GM18519 (cell line): ENCODE results near the gene MDC1.

Experiments
- ATAC-seq: cut with Tn5 transposase; IDR thresholded peaks from one replicate; pipeline ENCODE4 v1.9.1; 2021; ENCODE audit warnings: mild to moderate bottlenecking, moderate library complexity; ENCODE audit not compliant: unreplicated experiment, low FRiP score

The MDC1 gene

GRCh38 chr6:30709101-30709868, 7.8 kb downstream of the MDC1 start:
- ATAC-seq, result no peak

- ATAC-seq, result no peak
These were observed 9.7 kb downstream of the MDC1 start for GRCh38 chr6:30707281-30707850.

GRCh38 chr6:30705620-30706019, 11.5 kb downstream of the MDC1 start:
- no peak for ATAC-seq

- ATAC-seq, result no peak
These were observed 13.3 kb downstream of the MDC1 start for GRCh38 chr6:30703821-30704220.

- no peak for ATAC-seq
These were observed 14.1 kb downstream of the MDC1 start for GRCh38 chr6:30703011-30703410.

- ATAC-seq, result no peak
These were observed 16.7 kb downstream of the MDC1 start for GRCh38 chr6:30700340-30700739.

GRCh38 chr6:30696432-30696831, 20.6 kb downstream of the MDC1 start:
- ATAC-seq, result no peak

- ATAC-seq, result no peak
These were observed 25.8 kb downstream of the MDC1 start for GRCh38 chr6:30691208-30691847.

GRCh38 chr6:30690403-30691207, 26.5 kb downstream of the MDC1 start, which contains the start of gene NRM:
Gene NRM (minus strand): TSS chr6:30690984. CDS start chr6:30690974, 10 bp downstream.
- ATAC-seq, result no peak

- no peak for ATAC-seq
These were observed 27.1 kb downstream of the MDC1 start for GRCh38 chr6:30689985-30690384.

GRCh38 chr6:30689022-30689865, 27.8 kb downstream of the MDC1 start:
- no peak for ATAC-seq

GRCh38 chr6:30688569-30688968, 28.5 kb downstream of the MDC1 start:
- no peak for ATAC-seq

- no peak for ATAC-seq
These were observed 29.2 kb downstream of the MDC1 start for GRCh38 chr6:30687659-30688431.

- peak; percentile 30 for ATAC-seq
These were observed 30.0 kb downstream of the MDC1 start for GRCh38 chr6:30686908-30687658.

- ATAC-seq, result no peak
These were observed 30.8 kb downstream of the MDC1 start, which contains the start of gene PPP1R18 for GRCh38 chr6:30686009-30686907. Gene PPP1R18 (minus strand): TSS chr6:30686645. CDS start chr6:30686018, 627 bp downstream.

GRCh38 chr6:30685157-30686008, 31.7 kb downstream of the MDC1 start:
- ATAC-seq, result no peak
